Heart right ventricle (tissue), 16 donors: ENCODE results near the gene ZNF197. TPM values are rescaled to one million over a fixed set of nuclear protein-coding genes. Genes with fewer than 3 reads are reported as not detected.

ENCODE experiments used
- ATAC-seq, 8 donors: fragments of 200-7000 bp; cut with Tn5 transposase; one replicate each; pipeline ENCODE4 v1.9.1; 2020; ENCODE audit warnings: mild to moderate bottlenecking in 8 of 8, moderate library complexity in 8 of 8, moderate number of reproducible peaks in 1 of 8
- DNase-seq, 2 donors: peaks; one replicate each; pipeline ENCODE4 v3.0.0-alpha.2; 2020
- H3K27ac ChIP-seq, 10 donors: fragments of 200-600 bp; sonication (generic) in 2 of 10; one replicate each; pipeline versions ENCODE4 v1.5.0 to v1.8.0; 2020 to 2022; ENCODE audit warnings: mild to moderate bottlenecking in 3 of 10
- H3K27me3 ChIP-seq, 7 donors: fragments of 200-600 bp; one replicate each; pipeline ENCODE4 v1.8.0; 2021 to 2022; ENCODE audit warnings: mild to moderate bottlenecking in 2 of 7
- H3K36me3 ChIP-seq, 9 donors: fragments of 200-600 bp; sonication (generic) in 1 of 9; one replicate each; pipeline versions ENCODE4 v1.5.0 to v1.8.0; 2020 to 2022; ENCODE audit warnings: mild to moderate bottlenecking in 2 of 9
- H3K4me1 ChIP-seq, 9 donors: fragments of 200-600 bp; sonication (generic) in 1 of 9; one replicate each; pipeline versions ENCODE4 v1.5.0 to v1.8.0; 2020 to 2022; ENCODE audit warnings: mild to moderate bottlenecking in 4 of 9
- H3K4me3 ChIP-seq, 10 donors: fragments of 200-600 bp; sonication (generic) in 2 of 10; one replicate each; pipeline versions ENCODE4 v1.5.0 to v1.8.0; 2020 to 2022; ENCODE audit warnings: mild to moderate bottlenecking in 7 of 10, moderate library complexity in 2 of 10
- H3K9me3 ChIP-seq, 11 donors: fragments of 200-600 bp in 10 of 11; sonication (generic) in 2 of 11; one replicate each; pipeline versions ENCODE4 v1.5.0 to v1.8.0; 2013 to 2022; ENCODE audit warnings: mild to moderate bottlenecking in 2 of 11, control low read depth in 1 of 11, moderate library complexity in 1 of 11
- whole genome bisulfite sequencing, 2 donors: extraction: QIAGEN DNeasy Blood & Tissue Kit; methylation state at CpG; one replicate each; pipeline ENCODE4 v1.1.7; 2013; ENCODE audit warnings: inconsistent platforms in 1 of 2; 5-methylcytosine and 5-hydroxymethylcytosine counted together
- intact Hi-C, 10 donors: fragments of 100-400 bp; cut with DNase I; formaldehyde crosslinking; loops; one replicate each; pipeline versions ENCODE4 v1.11.1 to v1.14.2; 2022
- polyA plus RNA-seq, 2 donors: library from polyadenylated mRNA; stranded (reverse); fragments of 200-250 nt; gene quantifications; one replicate each; pipeline ENCODE4 v1.2.3, GENCODE V29; 2013
- total RNA-seq, 10 donors: library from RNA; stranded (reverse); fragmentation: NEBNext Ultra II Directional in 3 of 10; extraction: Animal tissue kit (Norgen Biotek cat#: 25700) in 3 of 10; gene quantifications; one replicate each; pipeline versions ENCODE4 v1.2.1 to v1.2.4, GENCODE V29; 2021 to 2023
- TF ChIP-seq, protein P1 (sequence below), 9 donors: fragments of 200-600 bp; sonication (generic) in 2 of 9; IDR thresholded peaks; one replicate each; pipeline versions ENCODE4 v1.5.0 to v1.8.0; 2021 to 2022; ENCODE audit warnings: antibody characterized with exemption in 9 of 9, mild to moderate bottlenecking in 5 of 9, moderate library complexity in 1 of 9
- donor health status: Arrhythmogenic right ventricular cardiomyopathy.
- donor health status: ischemic (EF 13 %, LVEDD 7.1; RV severe dilation, severe dysfunction).
- donor health status: healthy with polysubstance abuse.
- donor health status: DM: no; HTN: yes; CAD: no.
- donor health status: DM: no; HTN: no; CAD: no.
- donor health status: ischemic (EF 25% LVEDD 6.9; RV normal size, moderate dysfunction).
- donor health status: ischemic (EF 25% LVEDD 5.7; RV mildly dilated, moderate dysfunction).
- donor health status: healthy.
- donor health status: DM: yes; HTN: yes; CAD: no.
- donor health status: Ischemic cardiomyopathy.
- donor health status: ischemic (EF 35%, LVEDD 5.7; RV mildly dilated, moderate dysfunction).
- donor health status: nonischemic (EF 11% LVEDD 7.7; RV severe dilation, severe dysfunction).
- donor health status: DM: yes; HTN: yes; CAD: no.
- donor health status: PGD.
- donor health status: ischemic (EF 29% LVEDD 5.4; RV normal size, mild dysfunction).
- donor health status: nonischemic (EF 23%, LVEDD 6.1; RV moderate dilation, normal function).

The ZNF197 gene
- total and polyA plus RNA-seq, 12 donors = 4.5 to 14.8 (median 12.5) TPM

DNA sequence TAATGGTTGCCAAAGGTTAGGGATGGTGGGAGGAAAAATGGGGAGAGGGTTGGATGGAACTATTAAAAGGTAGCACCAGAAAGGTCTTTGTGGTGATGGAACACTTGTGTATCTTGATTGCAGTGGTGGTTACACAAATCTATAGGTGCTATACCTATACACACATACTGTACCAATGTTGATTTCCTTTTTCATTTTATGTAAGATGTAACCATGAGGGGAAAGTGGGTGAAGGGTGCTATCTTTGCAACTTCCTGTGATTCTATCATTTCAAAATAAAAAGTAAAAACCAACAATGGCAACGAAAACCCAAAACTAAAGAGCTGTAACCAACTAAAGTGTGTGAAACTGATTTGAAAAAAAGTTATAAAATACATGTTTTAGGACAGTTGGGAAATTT lies 22.9 kb downstream of the ZNF197 start:
- intact Hi-C loops = loop anchor here in 1 of 10 donors (2.0 kb wide), 1 partner anchor 23 kb away; the partner anchor contains the start of gene ZNF197
- H3K27ac ChIP-seq = no peak overlapping the region
- 89 to 93% methylated on average over 1 of the region's 1 CpG for WGBS, 2 donors
- H3K27me3 ChIP-seq = no peaks in the 10 kb centered on the region
- no peak for DNase-seq
- peaks cover 0 to 48% (median 28%) of the 10 kb centered on the region in 9 donors for H3K36me3 ChIP-seq
- peaks cover 0 to 18% (median 13%) of the 10 kb centered on the region in 9 donors for H3K4me1 ChIP-seq
- TF ChIP-seq, protein P1, sequence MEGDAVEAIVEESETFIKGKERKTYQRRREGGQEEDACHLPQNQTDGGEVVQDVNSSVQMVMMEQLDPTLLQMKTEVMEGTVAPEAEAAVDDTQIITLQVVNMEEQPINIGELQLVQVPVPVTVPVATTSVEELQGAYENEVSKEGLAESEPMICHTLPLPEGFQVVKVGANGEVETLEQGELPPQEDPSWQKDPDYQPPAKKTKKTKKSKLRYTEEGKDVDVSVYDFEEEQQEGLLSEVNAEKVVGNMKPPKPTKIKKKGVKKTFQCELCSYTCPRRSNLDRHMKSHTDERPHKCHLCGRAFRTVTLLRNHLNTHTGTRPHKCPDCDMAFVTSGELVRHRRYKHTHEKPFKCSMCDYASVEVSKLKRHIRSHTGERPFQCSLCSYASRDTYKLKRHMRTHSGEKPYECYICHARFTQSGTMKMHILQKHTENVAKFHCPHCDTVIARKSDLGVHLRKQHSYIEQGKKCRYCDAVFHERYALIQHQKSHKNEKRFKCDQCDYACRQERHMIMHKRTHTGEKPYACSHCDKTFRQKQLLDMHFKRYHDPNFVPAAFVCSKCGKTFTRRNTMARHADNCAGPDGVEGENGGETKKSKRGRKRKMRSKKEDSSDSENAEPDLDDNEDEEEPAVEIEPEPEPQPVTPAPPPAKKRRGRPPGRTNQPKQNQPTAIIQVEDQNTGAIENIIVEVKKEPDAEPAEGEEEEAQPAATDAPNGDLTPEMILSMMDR (IDR thresholded peaks at IDR 0.05) = no peak
- ATAC-seq = no peak
- H3K4me3 ChIP-seq = peak overlapping the region in 2 of 10 donors; percentile 92 to 97
- H3K9me3 ChIP-seq = peaks cover 0 to 47% (median 10%) of the 10 kb centered on the region in 11 donors

DNA sequence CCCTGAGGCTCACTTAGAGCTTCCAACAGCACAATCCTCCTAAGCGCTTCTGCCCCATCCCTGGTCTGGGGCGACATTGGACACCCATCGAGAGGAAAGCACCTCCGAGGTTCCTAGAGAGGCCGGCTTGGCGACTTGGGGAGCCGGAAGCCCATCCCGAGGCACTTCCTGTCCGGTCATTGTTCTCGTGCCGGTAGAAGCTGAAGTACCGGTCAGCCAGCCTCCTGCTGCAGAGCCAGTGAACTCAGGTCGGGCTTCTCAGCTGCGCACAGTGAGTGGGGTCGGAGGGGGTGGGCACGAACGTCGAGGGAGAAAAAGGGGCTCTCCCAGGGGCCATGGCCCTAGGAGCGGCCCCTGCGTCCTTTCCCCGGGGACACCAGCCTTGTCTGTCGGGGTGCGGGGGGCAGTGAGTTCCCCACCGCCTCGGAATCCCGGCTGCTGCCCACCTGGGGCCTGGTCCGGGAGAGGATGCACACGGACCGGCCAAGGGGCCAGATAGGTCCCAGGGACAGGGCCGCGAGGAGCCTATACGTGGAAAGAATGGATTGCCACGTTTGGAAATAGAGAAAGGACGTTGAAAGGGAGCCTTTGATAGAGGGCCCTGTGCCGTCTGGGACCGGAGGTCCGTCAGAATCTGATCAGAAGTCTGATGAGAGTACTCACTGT lies 23.9 kb downstream of the ZNF197 start, which contains the start of gene ZNF35:
ZNF35 (plus strand) TSS at position 169 of the 666 bp plus-strand sequence. CDS start 2,336 bp downstream, outside the sequence.
- Histone ChIP-seq H3K27ac (peak within 1 kb of the TSS; percentile 45 to 89 (median 85)), H3K4me1 (peaks cover 0 to 18% (median 13%) of the 10 kb centered on the region in 9 donors), H3K27me3 (no peaks in the 10 kb centered on the region), H3K9me3 (peaks cover 0 to 38% (median 3%) of the 10 kb centered on the region in 11 donors), H3K36me3 (peaks cover 0 to 48% (median 28%) of the 10 kb centered on the region in 9 donors), H3K4me3 (peak within 1 kb of the TSS; percentile 82 to 98 (median 95))
- DNase-seq = peak; percentile 79 to 83
- intact Hi-C loops = loop anchor here in 1 of 10 donors (2.0 kb wide), 1 partner anchor 24 kb away; the partner anchor contains the start of gene ZNF197
- TF ChIP-seq, protein P1 (IDR thresholded peaks at IDR 0.05) = no peak
- ATAC-seq = peak; percentile 93 to 98 (median 97)
- 0 to 1% methylated on average over 37 of the region's 37 CpGs for WGBS, 2 donors

DNA sequence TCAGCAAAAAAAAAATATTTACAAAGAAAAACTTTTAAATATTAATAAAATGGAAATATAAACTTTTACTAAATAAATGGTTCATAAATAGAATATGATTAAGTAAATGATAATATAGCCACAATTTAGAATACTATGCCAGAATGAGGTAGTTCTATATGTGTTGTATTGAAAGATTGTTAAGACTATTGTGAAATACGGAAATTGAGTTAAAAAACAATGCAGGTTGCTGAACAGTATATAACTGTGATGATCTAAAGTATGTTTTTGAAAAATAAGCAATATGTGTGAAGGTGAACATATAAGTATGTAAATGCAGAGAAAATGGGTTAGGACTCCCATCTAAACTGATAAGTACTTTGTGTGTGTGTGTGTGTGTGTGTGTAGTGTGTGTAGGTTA lies 24.9 kb downstream of the ZNF197 start:
- intact Hi-C loops = loop anchor here in 1 of 10 donors (2.0 kb wide), 1 partner anchor 25 kb away; the partner anchor contains the start of gene ZNF197
- Histone ChIP-seq H3K4me3 (peak overlapping the region in 6 of 10 donors; percentile 92 to 98 (median 96)), H3K9me3 (peaks cover 0 to 28% (median 0%) of the 10 kb centered on the region in 11 donors), H3K4me1 (peaks cover 0 to 18% (median 13%) of the 10 kb centered on the region in 9 donors), H3K27me3 (no peaks in the 10 kb centered on the region), H3K27ac (peak overlapping the region in 1 of 10 donors; percentile 86), H3K36me3 (peaks cover 0 to 48% (median 37%) of the 10 kb centered on the region in 9 donors)
- 90 to 95% methylated on average over 1 of the region's 1 CpG for WGBS, 2 donors
- TF ChIP-seq, protein P1 (IDR thresholded peaks at IDR 0.05) = no peak
- ATAC-seq (no peak), DNase-seq (no peak)

DNA sequence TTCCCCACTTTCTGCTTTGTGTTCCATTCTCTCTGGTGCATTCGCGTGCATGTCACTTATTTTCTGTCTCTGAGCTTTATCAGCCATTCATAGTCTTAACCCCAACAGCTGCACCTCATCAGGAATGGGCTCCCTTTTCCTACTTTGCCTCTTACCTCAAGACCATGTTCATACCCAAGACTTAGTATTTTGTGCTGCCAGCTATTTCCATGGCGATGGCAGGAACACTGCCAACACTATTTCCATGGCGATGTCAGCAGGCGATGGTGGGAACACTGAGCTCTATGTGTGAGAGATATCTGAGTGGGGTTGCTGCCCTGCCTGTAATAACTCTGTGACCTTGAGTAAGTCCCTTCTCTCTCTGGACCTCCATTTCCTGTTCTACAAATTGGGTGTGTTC lies 29.2 kb downstream of the ZNF197 start:
- intact Hi-C loops = no loop called here
- DNase-seq = no peak

More for the DNA sequence above, 29.2 kb downstream of the ZNF197 start:
- ATAC-seq = no peak
- peaks cover 0 to 12% (median 8%) of the 10 kb centered on the region in 9 donors for H3K4me1 ChIP-seq
- H3K27ac ChIP-seq = no peak overlapping the region
- peaks cover 0 to 85% (median 72%) of the 10 kb centered on the region in 9 donors for H3K36me3 ChIP-seq
- WGBS, 2 donors = 81 to 92% methylated on average over 5 of the region's 5 CpGs
- H3K4me3 ChIP-seq = no peak overlapping the region
- TF ChIP-seq, protein P1 (IDR thresholded peaks at IDR 0.05) = no peak
- H3K27me3 ChIP-seq = no peaks in the 10 kb centered on the region
- H3K9me3 ChIP-seq = peaks cover 0 to 19% (median 8%) of the 10 kb centered on the region in 11 donors
